ENCODE results near the gene NPBWR2.

The NPBWR2 gene

GRCh38 chr20:64106981-64107735, at the start of gene NPBWR2:
Gene NPBWR2, minus strand, starts transcription at chr20:64107565. Its CDS starts 734 bp downstream, at chr20:64106831.
- DNase-seq, result peak in 5 of 10 donors; percentile 57 to 94 (median 89)
- intact Hi-C loops (cut with DNase I), result no loop called here

- DNase-seq, result peak in 2 of 10 donors; percentile 66 to 81
- intact Hi-C loops (cut with DNase I), result no loop called here
Measured at GRCh38 chr20:64156136-64156885, 48.9 kb upstream of the NPBWR2 start.

- intact Hi-C loops (cut with DNase I), result no loop called here
- peak in 2 of 10 donors; percentile 57 to 64 for DNase-seq
Measured at GRCh38 chr20:64155258-64156135, 48.1 kb upstream of the NPBWR2 start.

- peak in 2 of 10 donors; percentile 67 to 68 for DNase-seq
- intact Hi-C loops (cut with DNase I), result no loop called here
Measured at GRCh38 chr20:64154590-64155257, 47.4 kb upstream of the NPBWR2 start.

- intact Hi-C loops (cut with DNase I), result no loop called here
- peak in 2 of 10 donors; percentile 75 to 77 for DNase-seq
Measured at GRCh38 chr20:64153861-64154589, 46.7 kb upstream of the NPBWR2 start.

GRCh38 chr20:64153410-64153809, 46.0 kb upstream of the NPBWR2 start:
- DNase-seq, result no peak
- intact Hi-C loops (cut with DNase I), result no loop called here

- DNase-seq, result peak in 3 of 10 donors; percentile 57 to 69 (median 64)
- intact Hi-C loops (cut with DNase I), result no loop called here
Measured at GRCh38 chr20:64152906-64153305, 45.5 kb upstream of the NPBWR2 start.

- intact Hi-C loops (cut with DNase I), result no loop called here
- DNase-seq, result peak in 2 of 10 donors; percentile 62 to 76
Measured at GRCh38 chr20:64151633-64152530, 44.5 kb upstream of the NPBWR2 start.

- peak in 2 of 10 donors; percentile 45 to 72 for DNase-seq
- intact Hi-C loops (cut with DNase I), result no loop called here
Measured at GRCh38 chr20:64150756-64151632, 43.6 kb upstream of the NPBWR2 start.

GRCh38 chr20:64149809-64150560, 42.6 kb upstream of the NPBWR2 start:
- DNase-seq, result peak in 2 of 10 donors; percentile 16 to 29
- intact Hi-C loops (cut with DNase I), result no loop called here

- intact Hi-C loops (cut with DNase I), result no loop called here
Measured at GRCh38 chr20:64149141-64149540, 41.8 kb upstream of the NPBWR2 start.

GRCh38 chr20:64148581-64148980, 41.2 kb upstream of the NPBWR2 start:
- intact Hi-C loops (cut with DNase I), result no loop called here
- peak in 1 of 10 donors; percentile 59 for DNase-seq

More at GRCh38 chr20:64149141-64149540, 41.8 kb upstream of the NPBWR2 start:
- peak in 2 of 10 donors; percentile 33 to 52 for DNase-seq

- intact Hi-C loops (cut with DNase I), result no loop called here
- DNase-seq, result peak in 3 of 10 donors; percentile 47 to 66 (median 61)
Measured at GRCh38 chr20:64146936-64147477, 39.6 kb upstream of the NPBWR2 start.

- intact Hi-C loops (cut with DNase I), result no loop called here
- DNase-seq, result peak in 1 of 10 donors; percentile 57
Measured at GRCh38 chr20:64146301-64146935, 39.1 kb upstream of the NPBWR2 start.

GRCh38 chr20:64145458-64146300, 38.3 kb upstream of the NPBWR2 start:
- DNase-seq, result peak in 1 of 10 donors; percentile 61

More at GRCh38 chr20:64145458-64146300, 38.3 kb upstream of the NPBWR2 start:
- intact Hi-C loops (cut with DNase I), result no loop called here
